Inflammatory macrophage (primary cell): Measurements from ENCODE around the gene ZNF791.
"Not testable (repeated sequence)": the region's sequence is repeated elsewhere in the genome, so short reads cannot be mapped to it uniquely, and the experiment has no call there.

Experiments used
- DNase-seq, 2 donors: peaks; one replicate each; pipeline ENCODE4 v3.0.0-alpha.2; 2020 to 2022

Gene ZNF791

GRCh38 chr19:12668346-12668745 lies 57.6 kb downstream of the ZNF791 start:
- DNase-seq, result no peak

- peak; percentile 21 to 53 for DNase-seq
Measured at GRCh38 chr19:12668932-12669269, 58.2 kb downstream of the ZNF791 start.

- peak; percentile 79 to 89 for DNase-seq
Measured at GRCh38 chr19:12669270-12670158, 58.8 kb downstream of the ZNF791 start.

GRCh38 chr19:12670159-12670928 lies 59.6 kb downstream of the ZNF791 start:
- no peak for DNase-seq

- DNase-seq, result no peak
Measured at GRCh38 chr19:12672744-12673143, 62.0 kb downstream of the ZNF791 start.

GRCh38 chr19:12675399-12675798 lies 64.7 kb downstream of the ZNF791 start:
- no peak for DNase-seq

GRCh38 chr19:12675940-12676339 lies 65.2 kb downstream of the ZNF791 start:
- DNase-seq, result no peak

- DNase-seq, result peak; percentile 76 to 79
Measured at GRCh38 chr19:12676384-12676792, 65.7 kb downstream of the ZNF791 start.

- DNase-seq, result no peak
Measured at GRCh38 chr19:12676928-12677327, 66.2 kb downstream of the ZNF791 start.

GRCh38 chr19:12678039-12678438 lies 67.3 kb downstream of the ZNF791 start:
- not testable (repeated sequence) for DNase-seq

GRCh38 chr19:12680034-12680433 lies 69.3 kb downstream of the ZNF791 start:
- no peak for DNase-seq

GRCh38 chr19:12681074-12681987 lies 70.6 kb downstream of the ZNF791 start, which contains the start of gene DHPS:
TSS of gene DHPS (minus strand) at chr19:12681880. CDS start at chr19:12681766, 114 bp downstream.
- DNase-seq, result peak; percentile 97 to 98
